Epithelial cell of proximal tubule (primary cell): ENCODE results near the gene ATG4B. TPM values are rescaled to one million over a fixed set of nuclear protein-coding genes. Genes with fewer than 3 reads are reported as not detected.

Experiments used
- DNase-seq: peaks from one replicate; pipeline ENCODE4 v3.0.0-alpha.2; 2011; ENCODE audit warnings: low read depth
- H3K4me3 ChIP-seq: 2 replicates; pipeline ENCODE4 v1.5.1; 2011; ENCODE audit warnings: low read depth, mild to moderate bottlenecking, low read length
- CTCF ChIP-seq: conservative IDR thresholded peaks from 2 replicates; pipeline ENCODE4 v1.5.1; 2012; ENCODE audit warnings: low read depth, mild to moderate bottlenecking, low read length
- total RNA-seq: library from RNA; depleted of rRNA; stranded (reverse); fragments of >200 nt; gene quantifications from 2 replicates; pipeline ENCODE4 v1.2.3, GENCODE V29; 2015

The ATG4B gene
- total RNA-seq, 1 donor from 2014 or later: 72.5 TPM

- no peak for DNase-seq
- H3K4me3 ChIP-seq: no peak overlapping the region
Measured at GRCh38 chr2:241668354-241668753, 30.9 kb downstream of the ATG4B start.

GRCh38 chr2:241668839-241669238 lies 31.3 kb downstream of the ATG4B start:
- no peak for TF ChIP-seq CTCF

More at GRCh38 chr2:241668354-241668753, 30.9 kb downstream of the ATG4B start:
- TF ChIP-seq CTCF: no peak

GRCh38 chr2:241670333-241671110 lies 33.0 kb downstream of the ATG4B start:
- no peak for DNase-seq
- no peak for TF ChIP-seq CTCF

More at GRCh38 chr2:241668839-241669238, 31.3 kb downstream of the ATG4B start:
- no peak for DNase-seq
- no peak overlapping the region for H3K4me3 ChIP-seq

GRCh38 chr2:241671457-241672240 lies 34.2 kb downstream of the ATG4B start:
- no peak for TF ChIP-seq CTCF
- no peak for DNase-seq
- H3K4me3 ChIP-seq: no peak overlapping the region

More at GRCh38 chr2:241670333-241671110, 33.0 kb downstream of the ATG4B start:
- no peak overlapping the region for H3K4me3 ChIP-seq

- DNase-seq: no peak
- no peak overlapping the region for H3K4me3 ChIP-seq
- TF ChIP-seq CTCF: no peak
Measured at GRCh38 chr2:241672243-241673188, 35.0 kb downstream of the ATG4B start.

- H3K4me3 ChIP-seq: no peak overlapping the region
- no peak for TF ChIP-seq CTCF
- no peak for DNase-seq
Measured at GRCh38 chr2:241673189-241673663, 35.7 kb downstream of the ATG4B start.
